Neural cell (in vitro differentiated cells): ENCODE results near the gene CUBN. TPM values are rescaled to one million over a fixed set of nuclear protein-coding genes. Genes with fewer than 3 reads are reported as not detected.
A peak's percentile ranks its signal among the peaks of the same experiment; 100 is the strongest.
"Not testable (repeated sequence)": the region's sequence is repeated elsewhere in the genome, so short reads cannot be mapped to it uniquely, and the experiment has no call there.

ENCODE experiments used
- H2AFZ ChIP-seq: fragments of 200-600, 300-800 bp; sonication (generic), shearing (Covaris generic); 2 replicates; pipeline ENCODE4 v1.6.0; 2014; ENCODE audit warnings: low read depth, mild to moderate bottlenecking, antibody characterized with exemption, low read length, moderate library complexity
- H3F3A ChIP-seq: fragments of 200-600 bp; shearing (Covaris generic); 2 replicates; pipeline ENCODE4 v1.6.1; 2016; ENCODE audit warnings: mild to moderate bottlenecking, moderate library complexity, mixed read lengths, antibody characterized with exemption, low read length; ENCODE audit not compliant: insufficient read depth, poor library complexity, severe bottlenecking
- H3K27ac ChIP-seq: fragments of 200-600, 300-800 bp; sonication (generic), shearing (Covaris generic); 2 replicates; pipeline ENCODE4 v1.5.1; 2014; ENCODE audit warnings: mild to moderate bottlenecking, low read length, moderate library complexity
- H3K27me3 ChIP-seq: fragments of 300-800, 200-600 bp; sonication (generic), shearing (Covaris generic); 2 replicates; pipeline ENCODE4 v1.6.0; 2014; ENCODE audit warnings: mild to moderate bottlenecking, low read depth, low read length, moderate library complexity; ENCODE audit not compliant: insufficient read depth
- H3K36me3 ChIP-seq: fragments of 300-800, 200-600 bp; sonication (generic), shearing (Covaris generic); 2 replicates; pipeline ENCODE4 v1.5.1; 2014; ENCODE audit warnings: mild to moderate bottlenecking, antibody characterized with exemption, low read length, moderate library complexity; ENCODE audit not compliant: insufficient read depth
- H3K4me2 ChIP-seq: fragments of 300-800, 200-600 bp; sonication (generic), shearing (Covaris generic); 2 replicates; pipeline ENCODE4 v1.6.0; 2014; ENCODE audit warnings: mild to moderate bottlenecking, low read length
- H3K4me3 ChIP-seq: fragments of 300-800, 200-600 bp; sonication (generic), shearing (Covaris generic); 2 replicates; pipeline ENCODE4 v1.5.1; 2014; ENCODE audit warnings: mild to moderate bottlenecking, low read length, moderate library complexity
- H3K79me2 ChIP-seq: fragments of 200-600 bp; shearing (Covaris generic); replicated peaks from 2 replicates; pipeline ENCODE4 v1.6.0; 2014; ENCODE audit warnings: mild to moderate bottlenecking, low read length, moderate library complexity; ENCODE audit not compliant: insufficient read depth
- H3K9ac ChIP-seq: fragments of 300-800, 200-600 bp; sonication (generic), shearing (Covaris generic); 2 replicates; pipeline ENCODE4 v1.6.1; 2016; ENCODE audit warnings: mild to moderate bottlenecking, low read length, mixed read lengths
- H3K9me2 ChIP-seq: fragments of 200-600 bp; shearing (Covaris generic); 2 replicates; pipeline ENCODE4 v1.6.1; 2016; ENCODE audit warnings: mild to moderate bottlenecking, low read length, mixed read lengths; ENCODE audit not compliant: insufficient read depth
- H3K9me3 ChIP-seq: fragments of 200-600, 300-800 bp; sonication (generic), shearing (Covaris generic); 2 replicates; pipeline ENCODE4 v1.6.1; 2016; ENCODE audit warnings: mild to moderate bottlenecking, mixed run types, low read length, moderate library complexity, mixed read lengths
- H4K20me1 ChIP-seq: fragments of 200-600 bp; shearing (Covaris generic); 2 replicates; pipeline ENCODE4 v1.6.1; 2016; ENCODE audit warnings: mild to moderate bottlenecking, mixed run types; ENCODE audit not compliant: insufficient read depth
- CTCF ChIP-seq: fragments of 450-650 bp; IDR thresholded peaks from 2 replicates; pipeline ENCODE4 v1.5.1; 2014; ENCODE audit warnings: antibody characterized with exemption, mild to moderate bottlenecking, moderate library complexity; ENCODE audit not compliant: poor library complexity, severe bottlenecking
- EP300 ChIP-seq: fragments of 450-650 bp; conservative IDR thresholded peaks from 2 replicates; pipeline ENCODE4 v1.6.1; 2014; ENCODE audit warnings: antibody characterized with exemption, mild to moderate bottlenecking, moderate library complexity; ENCODE audit not compliant: poor library complexity, severe bottlenecking
- EZH2 ChIP-seq: fragments of 200-600, 300-800 bp; shearing (Covaris generic), sonication (generic); IDR thresholded peaks from 2 replicates; pipeline ENCODE4 v1.6.1; 2014; ENCODE audit warnings: antibody characterized with exemption, low read length, borderline replicate concordance, mild to moderate bottlenecking; ENCODE audit not compliant: insufficient read depth, poor library complexity, severe bottlenecking
- MXI1 ChIP-seq: fragments of 450-650 bp; conservative IDR thresholded peaks from 2 replicates; pipeline ENCODE4 v1.6.1; 2014; ENCODE audit warnings: antibody characterized with exemption, mild to moderate bottlenecking; ENCODE audit not compliant: poor library complexity, severe bottlenecking
- POLR2AphosphoS5 ChIP-seq: IDR thresholded peaks from 2 replicates; pipeline ENCODE4 v1.6.1; 2012
- RAD21 ChIP-seq: fragments of 450-650 bp; conservative IDR thresholded peaks from 2 replicates; pipeline ENCODE4 v1.6.1; 2014; ENCODE audit warnings: antibody characterized with exemption, mild to moderate bottlenecking, moderate library complexity
- REST ChIP-seq: IDR thresholded peaks from 2 replicates; pipeline ENCODE4 v1.6.1; 2012; ENCODE audit warnings: borderline replicate concordance
- SMC3 ChIP-seq: fragments of 450-650 bp; conservative IDR thresholded peaks from 2 replicates; pipeline ENCODE4 v1.6.1; 2014; ENCODE audit warnings: antibody characterized with exemption, mild to moderate bottlenecking, moderate library complexity; ENCODE audit not compliant: poor library complexity
- TAF1 ChIP-seq: IDR thresholded peaks from 2 replicates; pipeline ENCODE4 v1.6.1; 2012; ENCODE audit warnings: low read depth
- polyA plus RNA-seq: library from polyadenylated mRNA; depleted of rRNA; stranded (reverse); fragments of >200 nt; gene quantifications from 2 replicates; pipeline ENCODE4 v1.2.3, GENCODE V29; 2014

The CUBN gene
- polyA plus RNA-seq, 1 donor from 2014 or later = 7.1 TPM

- H3K9me3 ChIP-seq = peaks cover 3% of the 10 kb centered on the region
- H2AFZ ChIP-seq = no peak overlapping the region
- H3K79me2 ChIP-seq = no peaks in the 10 kb centered on the region
- TF ChIP-seq MXI1 (no peak), RAD21 (peak; percentile 74), EP300 (no peak), SMC3 (peak; percentile 82), CTCF (peak; percentile 73), EZH2 (no peak)
- no peaks in the 10 kb centered on the region for H3K9me2 ChIP-seq
- H3K27ac ChIP-seq = no peak overlapping the region
- H3K27me3 ChIP-seq = no peaks in the 10 kb centered on the region
- no peak overlapping the region for H3K4me2 ChIP-seq
- H3K36me3 ChIP-seq = no peaks in the 10 kb centered on the region
- H4K20me1 ChIP-seq = no peaks in the 10 kb centered on the region
- no peaks in the 10 kb centered on the region for H3F3A ChIP-seq
- no peak overlapping the region for H3K9ac ChIP-seq
- H3K4me3 ChIP-seq = no peak overlapping the region
Measured at GRCh38 chr10:16828114-16828568, 301.5 kb downstream of the CUBN start.

- not testable (repeated sequence) for H3K4me2 ChIP-seq, H3K9me2 ChIP-seq, H3K36me3 ChIP-seq, H3K9me3 ChIP-seq, H3K79me2 ChIP-seq, H3K4me3 ChIP-seq, H3K27me3 ChIP-seq, H3F3A ChIP-seq, H3K9ac ChIP-seq, H2AFZ ChIP-seq, H3K27ac ChIP-seq, H4K20me1 ChIP-seq
Measured at GRCh38 chr10:16827474-16827873, 302.1 kb downstream of the CUBN start.

- Histone ChIP-seq H3K9me3 (peaks cover 4% of the 10 kb centered on the region), H3K27me3 (no peaks in the 10 kb centered on the region), H3K4me3 (no peak overlapping the region), H2AFZ (no peak overlapping the region), H3K27ac (no peak overlapping the region), H3K9ac (no peak overlapping the region), H3K4me2 (no peak overlapping the region), H3K36me3 (no peaks in the 10 kb centered on the region), H4K20me1 (no peaks in the 10 kb centered on the region), H3F3A (no peaks in the 10 kb centered on the region), H3K9me2 (no peaks in the 10 kb centered on the region), H3K79me2 (no peaks in the 10 kb centered on the region)
- TF ChIP-seq MXI1 (no peak), CTCF (no peak), EZH2 (no peak), SMC3 (no peak), TAF1 (no peak), REST (no peak), EP300 (no peak), RAD21 (no peak), POLR2AphosphoS5 (no peak)
Measured at GRCh38 chr10:16822726-16823360, 306.8 kb downstream of the CUBN start.
